ENCODE data around the gene CCDC14.
"Not testable (repeated sequence)": the region's sequence is repeated elsewhere in the genome, so short reads cannot be mapped to it uniquely, and the experiment has no call there.

CCDC14 gene

GRCh38 chr3:123899300-123899865 is 61.6 kb downstream of the CCDC14 start:
- DNase-seq: no peak

DNA sequence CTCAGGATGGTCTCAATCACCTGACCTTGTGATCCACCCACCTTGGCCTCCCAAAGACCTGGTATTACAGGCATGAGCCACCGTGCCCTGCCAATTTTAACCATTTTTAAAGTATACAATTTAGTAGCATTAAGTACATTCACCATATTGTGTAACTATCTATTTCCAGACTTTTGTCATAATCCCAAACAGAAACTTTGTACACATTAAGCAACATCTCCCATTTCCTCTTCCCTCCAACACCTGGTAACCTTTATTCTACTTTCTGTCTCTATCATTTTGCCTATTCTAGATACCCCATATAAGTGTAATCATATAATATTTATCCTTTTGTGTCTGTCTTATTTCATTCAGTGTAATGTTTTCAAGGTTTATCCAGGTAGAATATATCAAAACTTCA is 68.0 kb downstream of the CCDC14 start:
- no peak for DNase-seq

DNA sequence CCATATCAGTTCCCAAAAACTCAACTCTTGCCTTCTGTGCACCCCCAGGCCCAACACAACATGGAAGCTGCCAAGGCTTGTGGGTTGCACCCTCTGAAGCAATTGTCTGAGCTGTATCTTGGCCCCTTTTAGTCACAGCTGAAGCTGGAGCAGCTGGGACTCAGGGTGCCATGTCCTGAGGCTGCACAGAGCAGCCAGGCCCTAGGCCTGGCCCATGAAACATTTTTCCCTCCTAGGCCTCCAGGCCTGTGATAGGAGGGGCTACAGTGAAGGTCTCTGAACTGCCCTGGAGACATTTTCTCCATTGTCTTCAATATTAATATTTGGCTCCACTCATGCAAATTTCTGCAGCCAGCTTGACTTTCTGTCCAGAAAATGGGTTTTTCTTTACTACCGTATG is 68.8 kb downstream of the CCDC14 start:
- no peak for DNase-seq

- DNase-seq: not testable (repeated sequence)
Observed at GRCh38 chr3:123890991-123891390, 70.0 kb downstream of the CCDC14 start.

DNA sequence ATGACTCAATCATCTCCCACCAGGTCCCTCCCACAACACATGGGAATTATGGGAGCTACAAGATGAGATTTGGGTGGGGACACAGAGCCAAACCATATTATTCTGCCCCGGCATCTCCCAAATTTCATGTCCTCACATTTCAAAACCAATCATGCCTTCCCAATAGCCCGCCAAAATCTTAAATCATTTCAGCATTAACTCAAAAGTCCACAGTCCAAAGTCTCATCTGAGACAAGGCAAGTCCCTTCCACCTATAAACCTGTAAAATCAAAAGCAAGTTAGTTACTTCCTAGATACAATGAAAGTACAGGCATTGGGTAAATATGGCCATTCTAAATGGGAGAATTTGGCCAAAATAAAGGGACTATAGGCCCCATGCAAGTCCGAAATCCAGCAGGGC is 70.9 kb downstream of the CCDC14 start:
- not testable (repeated sequence) for DNase-seq

- no peak for DNase-seq
Observed at GRCh38 chr3:123884993-123885392, 76.0 kb downstream of the CCDC14 start.

DNA sequence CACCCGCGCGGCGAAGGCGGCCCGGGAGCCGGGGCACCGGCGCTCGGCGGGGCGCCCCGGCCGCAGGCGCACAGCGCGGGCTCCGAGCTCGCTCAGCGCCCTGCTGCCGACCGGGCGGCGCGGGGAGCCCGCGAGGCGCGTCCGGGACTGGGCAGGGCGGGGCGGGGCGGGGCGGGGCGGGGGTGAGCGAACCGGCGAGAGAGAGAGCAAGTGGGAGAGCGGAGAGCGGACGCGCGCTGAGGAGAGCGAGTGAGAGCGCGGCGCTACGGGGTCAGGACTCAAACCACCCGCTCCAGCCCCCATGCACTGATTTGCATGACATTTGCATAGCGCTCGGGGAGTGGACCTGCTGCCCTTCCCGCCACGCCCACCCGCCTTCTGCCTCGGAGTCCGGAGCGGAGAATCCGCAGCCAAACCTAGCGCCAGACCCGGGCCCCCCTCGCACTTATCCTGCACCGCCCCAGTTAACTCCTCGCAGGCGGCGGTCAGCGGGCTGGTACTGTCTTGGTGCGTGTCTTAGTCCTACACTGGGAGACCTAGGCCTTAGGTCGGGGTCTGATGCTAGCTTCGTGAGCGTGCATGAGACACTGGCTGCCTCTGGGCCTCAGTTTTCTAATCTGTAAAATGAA is 76.7 kb downstream of the CCDC14 start, which contains the start of gene MYLK:
Gene MYLK (minus strand): TSS at position 130 of the 629 bp plus-strand sequence. CDS start 90,491 bp downstream, outside the sequence.
- DNase-seq: peak; percentile 32

DNA sequence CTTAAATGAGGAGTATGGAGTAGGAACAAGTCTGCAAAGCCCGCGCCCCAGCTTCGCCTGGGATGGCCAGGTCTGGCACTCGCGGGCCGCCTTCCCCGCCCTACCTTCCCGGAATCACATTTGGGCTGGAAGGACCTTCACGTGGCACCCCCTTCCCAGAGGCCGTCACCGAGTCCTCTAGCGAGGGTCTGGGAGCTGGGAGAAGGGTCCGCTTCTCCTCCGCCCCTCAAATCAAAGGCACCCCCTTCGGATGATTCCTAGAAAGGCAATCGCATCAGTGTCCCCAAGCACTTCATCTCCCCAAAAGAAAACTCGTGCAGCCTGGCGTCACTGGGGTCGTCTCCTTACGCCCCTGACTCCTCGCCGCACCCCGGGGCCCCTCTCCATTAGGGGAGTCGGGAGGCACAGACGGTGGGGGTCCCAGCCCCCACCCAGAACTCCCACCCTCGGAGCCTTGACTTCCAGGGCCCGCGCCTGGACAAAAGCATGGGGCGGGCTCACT is 77.3 kb downstream of the CCDC14 start:
- no peak for DNase-seq

DNA sequence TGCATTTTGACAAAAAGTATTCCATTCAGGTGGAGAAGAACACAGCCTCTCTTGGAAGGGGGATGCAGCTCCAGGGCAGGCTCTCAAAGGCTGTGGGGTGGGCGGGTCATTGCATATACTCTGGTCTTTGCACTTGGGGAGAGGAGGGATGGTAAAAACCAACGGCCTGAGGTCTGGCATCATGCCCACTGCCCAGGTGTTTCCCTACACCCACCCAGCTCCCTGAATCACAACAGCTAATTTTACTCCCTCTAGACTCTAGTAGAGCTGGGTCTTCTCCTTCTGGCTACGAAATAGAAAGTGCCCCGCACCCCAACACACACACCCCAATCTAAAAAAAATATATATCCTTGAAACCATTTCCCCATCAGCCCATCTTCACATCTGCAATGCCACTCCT is 77.9 kb downstream of the CCDC14 start:
- no peak for DNase-seq

GRCh38 chr3:123881771-123882170 is 79.3 kb downstream of the CCDC14 start:
- DNase-seq: no peak

DNA sequence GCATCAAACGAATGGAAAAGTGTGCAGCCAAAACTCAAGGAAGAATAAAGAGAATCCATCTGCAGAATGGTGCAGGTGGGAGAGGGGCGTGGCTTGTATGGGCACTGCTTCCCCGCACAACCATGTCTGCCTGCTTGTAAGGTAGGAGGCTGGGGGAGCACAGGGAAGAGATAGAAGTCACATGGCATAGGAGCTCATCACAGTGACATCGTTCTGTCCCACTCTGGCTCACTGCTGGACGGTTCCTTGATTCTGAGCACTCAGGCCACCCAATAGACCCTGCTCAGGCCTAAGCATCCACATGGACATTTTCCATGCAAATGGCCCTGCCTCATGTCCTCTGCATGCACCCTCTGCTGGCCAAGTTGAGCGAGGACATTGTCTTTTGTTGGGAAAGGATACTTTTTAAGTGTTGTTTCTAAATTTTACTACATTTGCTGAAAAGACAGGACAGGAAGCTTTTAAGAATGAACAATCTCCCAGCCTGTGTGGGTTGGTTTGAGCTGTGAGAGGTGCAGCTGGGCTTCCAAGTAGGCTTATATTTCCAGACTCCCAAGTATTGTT is 79.9 kb downstream of the CCDC14 start:
- peak; percentile 20 for DNase-seq

DNA sequence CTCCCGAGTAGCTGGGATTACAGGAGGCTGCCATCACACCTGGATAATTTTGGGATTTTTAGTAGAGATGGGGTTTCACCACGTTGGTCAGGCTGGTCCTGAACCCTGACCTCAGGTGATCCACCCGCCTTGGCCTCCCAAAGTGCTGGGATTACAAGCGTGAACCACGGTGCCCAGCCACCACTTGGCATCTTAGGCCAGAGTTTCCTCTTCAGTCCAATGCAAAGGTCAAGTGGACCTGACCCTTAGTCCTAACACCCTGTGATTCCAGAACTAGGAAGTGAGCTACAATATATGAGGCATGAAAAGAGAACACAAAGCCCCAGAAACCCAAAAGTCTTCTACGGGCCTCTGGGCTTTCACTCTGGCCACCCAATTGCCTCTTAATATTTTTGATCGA is 82.2 kb downstream of the CCDC14 start:
- DNase-seq: no peak

DNA sequence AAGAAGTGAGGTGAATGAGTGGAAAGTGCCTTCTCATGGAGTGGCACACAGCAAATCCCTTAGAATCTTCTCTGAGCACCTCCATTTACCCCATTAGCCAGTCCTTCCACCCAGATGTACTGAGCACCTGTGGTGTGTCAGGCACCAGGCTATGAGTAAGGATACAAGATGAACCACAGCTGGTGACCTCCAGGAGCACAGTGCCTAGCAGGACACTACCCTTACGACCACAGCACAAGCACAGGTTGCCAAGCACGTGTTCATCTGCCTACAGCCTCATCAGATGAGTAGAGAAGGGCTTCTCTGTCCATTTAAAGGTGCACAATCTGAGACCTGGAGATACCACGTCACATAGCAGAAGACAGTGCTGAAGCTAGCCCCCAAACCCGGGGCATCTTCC is 83.1 kb downstream of the CCDC14 start:
- no peak for DNase-seq

DNA sequence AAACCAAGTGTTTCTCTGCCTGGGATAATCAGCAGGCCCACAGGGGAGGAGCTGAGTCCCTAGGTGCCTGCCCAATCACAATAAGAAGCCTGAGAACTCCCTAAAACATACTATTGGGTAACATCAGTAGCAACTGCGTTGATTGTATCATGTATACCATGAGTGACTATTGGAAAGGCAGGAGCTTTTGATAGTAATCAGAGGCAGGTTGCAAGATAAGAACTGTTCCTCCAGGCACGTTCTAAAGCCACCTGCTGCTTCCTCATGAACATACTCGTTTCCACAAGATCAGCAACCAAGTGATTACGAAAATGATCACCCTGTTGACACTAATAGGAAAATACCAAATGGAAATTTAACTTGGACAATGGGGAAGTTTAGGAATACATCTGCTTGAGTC is 83.6 kb downstream of the CCDC14 start:
- DNase-seq: no peak

DNA sequence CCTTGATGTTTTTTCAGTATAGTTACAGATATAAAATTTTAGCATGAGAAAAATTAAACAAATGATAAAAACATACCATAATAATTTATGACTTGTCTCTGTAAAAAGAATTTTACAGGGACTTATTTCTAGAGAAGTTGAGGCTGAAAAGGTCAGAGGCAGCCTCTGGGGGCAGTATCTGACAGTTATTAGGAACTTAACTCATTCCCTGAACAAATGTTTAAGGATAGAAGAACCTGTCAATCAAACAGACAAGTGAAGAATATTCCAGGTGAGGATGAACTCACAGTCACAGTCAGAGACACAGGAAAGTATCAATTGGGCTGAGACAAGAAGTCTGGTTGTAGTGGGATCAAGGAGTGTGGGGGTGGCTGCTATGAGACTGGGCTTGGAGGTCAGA is 84.2 kb downstream of the CCDC14 start:
- DNase-seq: peak; percentile 3

GRCh38 chr3:123872621-123873020 is 88.4 kb downstream of the CCDC14 start:
- DNase-seq: no peak

- DNase-seq: no peak
Observed at GRCh38 chr3:123871946-123872345, 89.1 kb downstream of the CCDC14 start.

DNA sequence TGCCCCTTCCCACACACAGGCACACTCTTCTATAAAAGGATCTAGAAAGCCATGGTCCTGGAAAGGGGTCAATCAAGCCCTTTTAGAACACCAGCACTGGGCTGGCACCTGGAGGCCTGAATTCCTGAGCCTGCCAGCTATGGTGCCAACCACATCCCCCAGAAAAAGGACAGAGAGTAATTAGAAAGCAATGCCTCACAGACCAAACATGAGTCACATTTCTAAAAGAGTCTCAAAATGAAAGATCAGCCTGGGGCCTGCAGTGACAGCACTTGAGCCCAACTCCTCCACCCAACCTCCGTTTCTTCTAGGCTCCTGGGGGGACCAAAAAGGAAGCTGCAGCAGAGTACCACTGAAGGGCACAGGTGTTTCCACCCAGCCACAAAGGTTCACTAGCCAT is 91.0 kb downstream of the CCDC14 start:
- DNase-seq: no peak

GRCh38 chr3:123869165-123869564 is 91.9 kb downstream of the CCDC14 start:
- no peak for DNase-seq

DNA sequence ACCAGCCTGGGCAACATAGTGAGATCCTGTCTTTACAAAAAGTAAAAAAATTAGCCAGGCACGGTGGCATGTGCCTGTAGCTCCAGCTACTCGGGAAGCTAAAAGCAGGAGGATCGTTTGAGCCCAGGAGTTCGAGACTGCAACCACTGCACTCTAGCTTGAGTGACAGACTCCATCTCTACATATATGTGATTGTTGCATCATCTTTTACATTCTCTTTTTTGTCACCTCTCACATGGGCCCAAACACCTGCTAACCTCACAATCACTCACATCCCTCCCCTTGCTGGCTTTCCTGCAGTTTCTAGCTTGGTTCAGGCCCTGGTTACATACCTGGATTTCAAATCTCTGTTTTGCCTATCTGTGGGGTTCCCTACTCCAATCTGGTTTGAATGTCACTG is 96.3 kb downstream of the CCDC14 start:
- DNase-seq: no peak

All from hematopoietic multipotent progenitor cell treated with erythropoietin and hydrocortisone succinate and interleukin-3 and kit ligand, for 8 days (in vitro differentiated cells).